NCI-H1105 (cell line): ENCODE results near the gene PDZK1IP1.
"Not testable (repeated sequence)": the region's sequence is repeated elsewhere in the genome, so short reads cannot be mapped to it uniquely, and the experiment has no call there.

Source experiments
- DNase-seq: peaks from one replicate; lab custom pipeline; 2025; lab: John Stamatoyannopoulos, UW

The PDZK1IP1 gene

GRCh38 chr1:47181095-47181954 is 8.5 kb downstream of the PDZK1IP1 start:
- no peak for DNase-seq

- no peak for DNase-seq
Measured at GRCh38 chr1:47180603-47181094, 9.2 kb downstream of the PDZK1IP1 start.

GRCh38 chr1:47179988-47180563 is 9.8 kb downstream of the PDZK1IP1 start:
- peak; percentile 8 for DNase-seq

GRCh38 chr1:47179017-47179987 is 10.5 kb downstream of the PDZK1IP1 start:
- peak; percentile 90 for DNase-seq

GRCh38 chr1:47178654-47179016 is 11.2 kb downstream of the PDZK1IP1 start:
- no peak for DNase-seq

GRCh38 chr1:47178020-47178419 is 11.8 kb downstream of the PDZK1IP1 start:
- no peak for DNase-seq

GRCh38 chr1:47175227-47175934 is 14.5 kb downstream of the PDZK1IP1 start:
- peak; percentile 65 for DNase-seq

- DNase-seq: no peak
Measured at GRCh38 chr1:47174656-47175020, 15.2 kb downstream of the PDZK1IP1 start.

- DNase-seq: no peak
Measured at GRCh38 chr1:47172782-47173181, 17.1 kb downstream of the PDZK1IP1 start.

- no peak for DNase-seq
Measured at GRCh38 chr1:47164552-47164951, 25.3 kb downstream of the PDZK1IP1 start.

- DNase-seq: no peak
Measured at GRCh38 chr1:47161298-47162040, 28.4 kb downstream of the PDZK1IP1 start.

GRCh38 chr1:47160716-47161115 is 29.1 kb downstream of the PDZK1IP1 start:
- no peak for DNase-seq

- not testable (repeated sequence) for DNase-seq
Measured at GRCh38 chr1:47157957-47158356, 31.9 kb downstream of the PDZK1IP1 start.

GRCh38 chr1:47156457-47156856 is 33.4 kb downstream of the PDZK1IP1 start:
- DNase-seq: not testable (repeated sequence)

GRCh38 chr1:47149162-47149561 is 40.7 kb downstream of the PDZK1IP1 start:
- DNase-seq: peak; percentile 14

- DNase-seq: no peak
Measured at GRCh38 chr1:47147047-47147785, 42.6 kb downstream of the PDZK1IP1 start.

- not testable (repeated sequence) for DNase-seq
Measured at GRCh38 chr1:47146495-47146894, 43.3 kb downstream of the PDZK1IP1 start.

- DNase-seq: not testable (repeated sequence)
Measured at GRCh38 chr1:47143654-47144053, 46.2 kb downstream of the PDZK1IP1 start.

GRCh38 chr1:47140358-47140757 is 49.5 kb downstream of the PDZK1IP1 start:
- not testable (repeated sequence) for DNase-seq
